HL-60/S4 treated with phorbol 12-myristate 13-acetate at 8.2 ng/mL for 4 days and 3 days (cell line): ENCODE data around the gene NUBPL.
"Not testable (repeated sequence)": the region's sequence is repeated elsewhere in the genome, so short reads cannot be mapped to it uniquely, and the experiment has no call there.

ENCODE experiments used
- in situ Hi-C: fragments of 300-500 bp; cut with MboI; formaldehyde crosslinking; loops from 2 replicates; pipeline ENCODE4 v1.15.0; 2022; ENCODE audit warnings: low sequenced_read_pairs

Gene NUBPL

DNA sequence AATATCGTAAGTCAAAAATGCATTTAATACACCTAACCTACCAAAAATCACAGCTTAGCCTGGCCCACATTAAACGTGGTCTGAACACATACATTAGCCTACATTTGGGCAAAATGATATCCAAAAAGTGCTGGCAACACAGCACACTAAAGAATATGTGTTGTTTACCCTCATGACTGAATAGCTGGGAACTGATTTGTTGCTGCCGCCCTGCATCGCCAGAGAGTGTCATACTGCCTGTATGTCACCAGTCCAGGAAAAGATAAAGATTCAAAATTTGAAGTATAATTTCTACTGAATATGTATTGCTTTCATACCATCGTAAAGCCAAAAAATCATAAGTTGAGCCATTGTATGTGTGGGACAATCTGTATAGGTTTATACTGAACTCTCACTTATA, 157.8 kb downstream of the NUBPL start:
- in situ Hi-C loops: no loop called here

DNA sequence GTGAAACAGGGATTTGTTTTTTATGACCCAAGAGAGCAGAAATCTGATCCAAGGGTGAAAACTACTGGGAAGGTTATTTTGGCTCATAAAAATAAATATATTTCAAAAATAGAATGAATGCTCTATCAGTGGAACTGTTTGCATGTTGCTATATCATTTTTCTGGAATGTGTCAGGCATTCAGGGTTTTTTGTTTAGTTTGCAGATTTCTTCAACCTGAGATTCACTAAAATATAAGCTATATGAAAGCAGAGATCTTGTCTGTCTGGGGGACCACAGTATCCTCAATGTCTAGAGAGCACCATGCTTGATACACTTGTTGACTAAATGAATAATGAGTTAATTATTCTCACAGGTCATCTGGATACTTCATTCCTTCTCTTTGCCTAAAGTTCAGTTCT, 165.1 kb downstream of the NUBPL start:
- in situ Hi-C loops: no loop called here

DNA sequence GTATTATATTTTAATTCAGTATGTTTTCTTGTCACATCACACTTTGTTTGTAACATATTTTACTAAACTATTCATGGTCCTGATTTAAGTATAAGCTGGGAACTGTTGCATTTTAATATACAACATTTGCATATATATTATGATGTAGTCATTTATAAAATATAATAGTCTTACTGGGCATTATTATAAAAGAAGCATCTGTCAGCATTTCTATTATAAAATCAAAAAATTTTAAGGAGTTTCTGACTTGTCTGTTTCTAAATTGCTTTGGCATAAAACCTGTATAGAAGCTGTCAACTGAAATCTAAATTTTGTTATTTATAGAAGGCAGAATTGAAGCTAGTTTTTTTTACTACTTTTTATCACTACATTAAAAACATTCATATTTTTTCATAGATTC, 166.6 kb downstream of the NUBPL start:
- in situ Hi-C loops: no loop called here

DNA sequence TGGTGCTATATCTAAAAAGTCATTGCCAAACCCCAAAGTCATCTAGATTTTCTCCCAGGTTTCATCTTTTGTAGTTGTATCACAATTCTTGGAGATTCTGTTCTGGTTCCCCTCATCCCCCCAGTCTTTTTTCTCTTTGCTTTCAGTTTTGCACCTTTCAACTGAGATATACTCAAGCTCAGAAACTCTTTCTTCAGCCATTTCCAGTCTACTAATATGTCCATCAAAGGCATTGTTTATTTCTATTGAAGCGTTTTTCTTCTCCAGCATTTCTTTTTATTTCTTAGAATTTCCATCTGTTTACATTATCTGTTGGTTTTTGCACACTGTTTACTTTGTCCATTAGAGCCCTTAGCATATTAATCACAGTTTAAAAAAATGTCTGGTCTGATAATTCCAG, 179.5 kb downstream of the NUBPL start:
- in situ Hi-C loops: no loop called here

DNA sequence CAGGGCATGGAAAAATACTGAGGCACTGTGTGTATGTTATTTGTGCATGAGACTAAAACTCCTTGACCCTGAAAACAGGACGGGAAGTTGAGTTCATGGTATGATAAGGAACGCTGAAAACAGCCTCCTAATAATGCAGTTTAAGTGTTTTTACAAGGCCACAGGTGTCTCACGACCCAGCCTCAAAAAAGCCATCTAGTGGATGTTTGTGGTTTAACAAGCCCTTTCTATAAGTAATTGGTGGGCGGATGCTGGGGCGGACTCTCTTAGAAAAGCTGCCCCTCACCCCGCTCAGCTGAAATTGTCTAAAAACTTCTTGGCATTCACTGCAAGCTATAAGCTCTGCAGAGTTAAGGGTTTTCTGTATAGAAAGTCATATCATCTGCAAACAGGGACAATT, 184.5 kb downstream of the NUBPL start:
- in situ Hi-C loops: no loop called here

DNA sequence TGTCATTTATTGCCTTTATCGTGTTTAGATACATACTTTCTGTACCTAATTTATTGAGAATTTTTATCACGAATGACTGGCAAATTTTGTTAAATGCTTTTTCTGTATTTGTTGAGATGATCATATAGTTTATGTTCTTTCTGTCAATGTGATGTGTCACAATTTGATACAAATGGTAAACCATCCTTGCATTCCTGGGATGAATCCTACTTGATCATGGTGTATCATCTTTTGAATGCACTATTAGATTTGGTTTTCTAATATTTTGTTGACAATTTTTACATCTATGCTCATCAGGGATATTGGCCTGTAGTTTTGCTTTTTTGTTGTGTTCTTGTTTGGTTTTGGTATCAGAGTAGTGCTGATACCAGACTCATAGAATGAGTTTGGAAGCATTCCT, 185.1 kb downstream of the NUBPL start:
- in situ Hi-C loops: no loop called here

DNA sequence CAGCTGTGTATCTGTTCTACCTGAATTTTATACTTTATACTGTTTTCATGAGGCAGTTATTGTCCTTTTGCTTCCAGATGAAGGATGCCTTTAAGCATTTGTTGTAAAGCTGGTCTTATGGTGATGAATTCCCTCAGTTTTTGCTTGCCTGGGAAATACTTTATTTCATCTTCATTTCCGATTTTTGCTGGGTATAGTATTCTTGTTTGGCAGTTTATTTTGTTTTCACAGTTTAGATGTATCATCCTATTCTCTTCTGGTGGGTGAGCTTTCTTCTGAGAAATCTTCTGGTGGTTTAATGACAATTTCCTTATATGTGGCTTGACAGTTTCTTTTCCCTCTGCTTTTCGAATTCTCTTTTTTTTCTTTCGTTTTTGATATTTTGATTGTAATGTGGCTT, 188.1 kb downstream of the NUBPL start:
- in situ Hi-C loops: no loop called here

DNA sequence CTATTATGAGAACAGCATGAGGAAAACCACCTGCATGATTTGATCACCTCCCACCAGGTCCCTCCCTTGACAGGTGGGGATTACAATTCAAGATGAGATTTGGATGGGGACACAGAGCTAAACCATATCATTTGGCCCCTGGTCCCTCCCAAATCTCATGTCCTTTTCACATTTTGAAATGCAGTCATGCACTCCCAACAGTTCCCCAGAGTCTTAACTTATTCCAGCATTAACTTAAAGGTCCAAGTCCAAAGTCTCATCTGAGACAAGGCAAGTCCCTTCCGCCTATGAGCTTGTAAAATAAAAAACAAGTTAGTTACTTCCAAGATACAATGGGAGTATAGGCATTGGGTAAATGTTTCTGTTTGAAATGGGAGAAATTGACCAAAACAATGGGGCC, 189.8 kb downstream of the NUBPL start:
- in situ Hi-C loops: not testable (repeated sequence)

DNA sequence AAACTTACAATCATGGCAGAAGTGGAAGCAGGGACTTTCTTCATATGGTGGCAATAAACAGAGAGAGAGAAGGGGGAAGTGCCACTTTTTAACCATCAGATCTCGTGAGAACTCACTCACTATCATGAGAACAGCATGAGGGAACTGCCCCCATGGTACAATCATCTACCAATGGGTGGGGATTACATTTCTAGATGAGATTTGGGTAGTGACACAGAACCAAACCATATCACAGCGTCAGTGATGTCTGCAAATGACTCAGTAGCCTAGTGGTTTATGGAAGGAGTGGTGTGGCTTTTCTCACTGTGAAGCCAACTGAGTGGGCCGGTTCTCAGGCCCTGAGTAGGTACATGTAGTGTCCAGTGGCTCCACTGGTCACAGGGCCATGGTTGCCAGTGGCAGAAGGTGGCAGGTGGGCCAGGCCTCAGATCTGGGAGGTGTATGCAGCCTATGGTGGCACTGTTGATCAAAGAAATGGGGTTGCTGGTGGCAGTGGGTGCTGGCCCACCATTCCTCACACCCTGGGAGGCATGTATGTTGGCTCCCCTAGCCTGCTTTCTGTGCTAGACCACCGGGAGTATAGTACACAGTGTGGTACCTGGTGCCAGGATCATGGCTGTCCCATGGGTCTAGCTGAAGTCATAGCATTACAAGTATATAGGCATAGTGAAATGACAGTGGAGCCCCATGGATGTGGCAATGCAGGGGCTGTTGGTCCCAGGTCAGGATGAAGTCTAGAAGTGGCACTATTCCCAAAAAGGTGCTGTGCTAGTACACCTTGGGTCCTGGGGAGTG, 191.9 kb downstream of the NUBPL start:
- in situ Hi-C loops: no loop called here

DNA sequence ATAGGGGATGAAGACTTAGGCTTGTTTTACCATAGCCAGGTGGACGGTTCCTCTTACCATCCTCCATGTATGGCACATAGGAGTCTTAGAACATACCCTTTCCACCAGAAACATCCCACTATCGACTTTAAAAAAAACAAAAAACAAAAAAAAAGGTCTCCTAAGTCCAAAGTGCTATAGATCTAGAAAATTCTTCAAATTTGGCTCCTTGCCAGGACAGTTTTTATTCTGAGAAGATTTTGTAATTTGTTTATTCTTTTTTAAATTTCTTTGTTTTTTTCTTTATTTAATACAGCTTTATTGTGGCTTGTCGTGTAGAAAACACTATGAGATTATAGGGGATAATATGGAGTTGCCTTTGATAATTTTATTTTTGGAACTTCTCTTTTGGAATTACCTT, 197.7 kb downstream of the NUBPL start:
- in situ Hi-C loops: no loop called here

DNA sequence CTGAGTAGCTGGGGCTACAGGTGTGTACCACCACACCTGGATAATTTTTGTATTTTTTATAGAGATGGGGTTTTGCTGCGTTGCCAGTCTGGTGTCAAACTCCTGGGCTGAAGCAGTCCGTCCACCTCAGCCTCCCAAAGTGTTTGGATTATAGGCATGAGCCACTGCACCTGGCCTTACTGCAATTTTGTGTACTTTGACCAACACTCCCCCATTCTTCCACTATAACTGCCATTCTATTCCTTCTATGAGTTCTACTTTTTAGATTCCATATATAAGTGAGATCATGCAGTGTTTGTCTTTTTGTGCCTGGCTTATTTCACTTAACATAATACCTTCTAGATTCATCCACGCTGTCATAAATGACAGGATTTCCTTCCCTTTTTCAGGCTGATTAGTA, 199.1 kb downstream of the NUBPL start:
- in situ Hi-C loops: no loop called here

DNA sequence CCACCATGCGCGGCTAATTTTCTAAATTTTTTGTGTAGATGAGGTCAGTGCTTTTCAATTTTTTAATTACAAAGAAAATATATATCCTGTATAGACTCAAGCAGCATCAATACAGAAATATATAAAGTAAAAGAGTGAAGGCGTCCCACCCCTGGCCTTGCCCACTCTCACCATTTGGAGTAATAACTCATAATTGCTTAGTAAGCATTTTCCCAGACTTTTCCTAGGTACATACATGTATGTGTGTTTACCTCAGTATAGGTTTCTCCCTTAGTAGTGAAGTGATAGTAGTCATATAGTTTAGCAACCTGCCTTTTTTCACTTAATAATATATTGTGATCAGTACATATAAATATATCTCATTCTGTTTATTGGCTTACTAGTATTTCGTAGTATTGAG, 200.1 kb downstream of the NUBPL start:
- in situ Hi-C loops: no loop called here

DNA sequence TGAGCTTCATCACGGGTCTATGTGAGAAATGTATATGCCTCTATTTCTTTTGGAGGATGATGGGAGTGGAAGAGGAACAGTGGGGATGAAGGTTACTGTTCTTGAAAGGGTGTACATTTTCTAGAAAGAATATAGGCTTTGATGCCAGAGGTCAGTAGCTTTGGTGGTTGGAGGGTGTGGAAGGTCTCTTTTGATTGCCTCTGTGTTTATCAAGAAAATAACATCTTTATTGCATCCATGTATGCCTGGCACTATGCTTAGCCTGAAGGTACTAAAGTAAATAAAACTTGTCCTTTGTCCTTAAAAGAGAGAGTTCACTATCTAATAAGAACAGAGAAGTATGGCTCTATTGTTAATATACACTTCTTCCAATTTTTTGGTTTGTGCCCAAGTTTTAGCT, 201.8 kb downstream of the NUBPL start:
- in situ Hi-C loops: no loop called here

DNA sequence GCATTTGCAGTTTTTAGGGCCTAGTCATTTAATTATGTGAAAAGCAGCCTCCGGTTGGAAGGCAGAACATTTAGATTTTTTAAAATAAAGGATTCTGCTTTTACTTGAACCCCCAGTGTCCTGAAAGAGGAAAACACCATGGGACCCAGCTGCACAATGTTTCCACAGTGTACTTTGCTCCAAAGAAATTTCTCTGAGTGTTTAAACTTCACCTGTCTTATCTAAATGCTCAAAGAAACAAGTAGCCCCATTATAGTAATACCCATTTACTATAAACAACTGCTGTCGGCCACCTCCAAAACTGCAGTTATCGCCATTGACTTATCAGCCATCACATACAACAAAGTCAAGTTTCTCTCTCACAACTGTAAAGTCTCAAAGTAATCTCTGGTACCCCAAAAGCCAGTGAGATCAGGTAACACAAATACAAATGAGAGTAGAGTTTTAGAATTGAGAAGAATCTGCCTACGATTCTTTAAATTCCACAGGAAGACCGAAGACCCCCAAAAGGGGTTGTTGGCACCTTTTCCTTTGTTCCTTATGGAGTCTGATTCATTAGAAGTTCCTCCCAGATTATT, 205.2 kb downstream of the NUBPL start:
- in situ Hi-C loops: no loop called here

DNA sequence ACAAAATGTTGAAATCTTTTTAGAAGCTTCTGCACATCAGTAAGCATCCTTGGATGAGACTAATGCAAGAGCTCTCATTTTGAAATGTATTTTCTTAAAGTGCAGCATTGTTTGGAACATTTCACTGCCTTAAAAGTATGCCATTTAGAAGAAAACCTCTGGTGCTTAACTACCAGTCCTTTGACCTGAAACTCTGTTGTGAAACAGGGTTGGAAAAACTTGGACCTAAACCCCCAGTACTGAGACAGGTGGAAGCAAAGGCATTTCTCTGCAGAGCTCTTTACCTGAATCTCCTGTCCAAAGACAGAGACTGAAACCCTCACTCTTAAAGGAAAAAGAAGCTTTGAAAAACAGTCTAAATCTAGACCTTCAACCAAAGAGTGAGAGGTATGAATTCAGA, 207.2 kb downstream of the NUBPL start:
- in situ Hi-C loops: no loop called here

DNA sequence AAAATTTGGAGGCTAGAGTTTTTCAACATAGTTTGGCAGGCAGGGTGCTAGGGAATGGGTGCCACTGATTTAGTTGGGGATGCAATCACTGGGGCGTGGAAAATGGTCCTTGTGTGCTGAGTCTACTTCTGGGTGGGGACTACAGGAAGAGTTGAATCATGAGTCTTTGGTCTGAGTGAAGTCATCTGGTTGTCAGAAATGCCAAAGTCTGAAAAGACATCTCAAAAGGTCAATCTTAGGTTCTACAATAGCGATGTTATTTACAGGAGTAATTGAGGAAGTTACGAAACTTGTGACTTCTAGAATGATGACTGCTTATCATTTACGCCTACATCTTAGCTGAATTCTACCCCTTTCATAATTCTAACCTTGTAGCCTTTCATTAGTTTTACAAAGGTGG, 209.1 kb downstream of the NUBPL start:
- in situ Hi-C loops: no loop called here

DNA sequence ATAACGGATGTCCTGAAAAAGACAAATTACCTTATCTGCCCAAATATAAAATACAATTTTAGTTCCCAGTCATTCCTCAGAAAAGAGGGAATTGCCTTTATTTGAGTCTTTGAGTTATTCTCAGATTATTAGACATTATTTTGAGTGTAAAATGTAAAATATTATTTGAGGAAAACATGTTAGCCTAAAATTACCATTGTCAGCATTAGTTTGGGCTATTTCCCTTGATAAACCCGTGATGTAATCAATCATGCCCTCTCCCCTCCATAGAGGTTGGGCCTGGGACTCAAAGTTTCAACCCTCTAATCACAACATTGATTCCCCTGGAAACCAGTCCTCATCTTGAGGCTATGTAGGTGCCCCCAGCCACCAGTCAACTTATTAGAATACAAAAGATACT, 213.4 kb downstream of the NUBPL start:
- in situ Hi-C loops: no loop called here

DNA sequence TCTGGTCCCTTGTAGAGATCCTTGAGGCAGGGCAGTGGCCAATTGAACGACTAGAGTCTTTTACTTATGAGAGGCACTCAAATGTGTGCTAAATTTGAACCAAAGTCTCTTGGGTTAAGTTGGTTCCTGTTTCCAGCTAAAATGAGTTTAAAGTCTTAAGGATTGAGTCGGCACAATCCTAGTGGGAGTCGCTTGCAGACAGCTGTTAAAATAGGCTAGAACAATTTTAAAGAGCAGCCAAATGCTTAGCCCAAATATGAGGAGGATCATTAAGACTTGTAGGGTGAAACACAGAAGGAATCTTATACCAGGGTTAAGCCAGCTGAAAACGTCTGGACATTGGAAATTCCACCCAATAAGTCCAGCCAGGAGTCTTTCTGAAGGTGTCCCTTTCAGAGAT, 216.1 kb downstream of the NUBPL start:
- in situ Hi-C loops: no loop called here

DNA sequence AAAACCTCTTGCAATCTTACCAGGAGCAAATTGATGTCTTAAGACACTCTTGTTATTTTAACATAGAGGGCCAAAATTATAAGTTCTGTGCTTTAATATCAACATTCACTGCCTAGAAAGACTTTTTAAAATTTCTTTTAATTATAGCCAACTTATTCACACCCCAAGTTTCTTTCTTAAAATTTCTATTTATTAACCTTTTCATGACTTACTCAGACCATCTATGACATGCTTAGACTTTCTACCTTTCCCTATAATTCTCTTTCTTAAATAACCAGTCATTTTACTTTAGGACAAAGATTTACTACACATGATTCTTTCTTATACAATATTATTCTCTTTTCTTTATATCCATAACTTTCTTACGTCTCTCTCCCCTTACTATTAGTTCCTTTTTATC, 220.4 kb downstream of the NUBPL start:
- in situ Hi-C loops: no loop called here

DNA sequence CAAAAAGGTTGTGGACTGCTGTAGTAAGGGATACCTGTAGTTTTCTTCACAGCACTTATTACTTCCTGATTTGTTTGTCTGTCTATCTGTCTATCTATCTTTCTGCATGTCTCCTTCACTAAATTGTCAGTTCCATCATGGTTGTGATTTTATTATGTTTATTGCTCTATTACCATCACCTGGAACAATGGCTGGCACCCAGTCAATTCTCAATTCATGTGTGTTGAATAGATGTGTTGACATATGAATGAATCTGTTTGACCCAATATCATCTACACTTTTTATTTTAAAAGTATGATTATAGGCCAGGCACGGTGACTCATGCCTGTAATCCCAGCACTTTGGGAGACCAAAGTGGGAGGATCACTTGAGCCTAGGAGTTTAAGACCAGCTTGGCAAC, 224.4 kb downstream of the NUBPL start:
- in situ Hi-C loops: no loop called here

DNA sequence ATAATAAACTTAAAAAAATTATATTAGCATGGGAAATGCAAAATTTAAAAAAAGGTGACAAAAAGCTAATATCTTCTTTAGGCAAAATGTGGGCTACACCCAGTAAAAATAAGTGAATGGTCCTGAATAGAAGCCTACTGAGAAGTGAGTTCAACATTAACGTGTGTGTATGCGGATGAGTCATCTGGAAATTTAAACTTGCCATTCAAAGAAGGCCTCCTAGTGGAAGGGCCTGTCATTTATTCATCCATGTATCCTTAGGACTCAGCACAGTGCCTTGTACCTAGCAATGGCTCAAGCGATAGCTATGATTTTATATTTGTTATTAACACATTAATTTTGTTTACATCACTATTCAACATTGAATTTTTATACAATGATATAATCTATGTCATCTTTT, 226.2 kb downstream of the NUBPL start:
- in situ Hi-C loops: no loop called here

DNA sequence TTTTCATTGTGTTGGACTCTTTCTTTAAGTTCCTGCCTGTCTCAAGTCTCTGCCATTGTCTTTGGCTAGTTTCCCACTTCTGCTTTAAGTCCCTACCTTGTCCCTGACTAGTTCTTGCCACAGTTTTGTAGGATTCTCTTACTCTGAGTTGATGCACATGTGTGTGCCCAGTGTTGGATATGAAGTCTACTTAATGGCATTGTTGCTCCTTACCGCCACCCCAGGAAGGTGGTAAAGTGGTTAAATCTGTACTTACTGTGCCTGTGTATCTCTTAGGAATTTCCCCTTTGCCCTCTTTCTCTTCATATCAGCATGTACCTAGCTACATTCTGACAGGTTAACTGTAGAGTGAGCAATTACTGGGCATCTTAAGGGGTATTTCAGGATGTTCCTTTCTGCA, 227.1 kb downstream of the NUBPL start:
- in situ Hi-C loops: no loop called here

DNA sequence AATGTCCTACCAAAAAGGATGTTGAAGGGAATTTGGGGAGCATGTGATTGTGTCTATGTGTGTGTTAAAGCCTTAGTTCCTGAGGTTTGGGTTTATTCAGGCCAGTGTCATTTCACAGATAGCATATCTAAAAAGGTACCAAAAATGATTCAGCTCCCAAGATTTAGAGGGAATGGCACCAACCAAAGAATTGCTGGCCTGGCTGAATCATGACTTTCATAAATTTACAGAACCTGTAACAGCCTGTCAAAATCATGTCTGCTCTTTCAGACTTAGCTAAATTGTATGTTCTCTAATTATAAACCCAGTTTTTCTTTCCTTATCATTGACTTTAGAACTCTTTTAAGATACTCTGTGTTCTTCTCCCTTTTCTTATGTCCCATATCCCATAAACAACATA, 231.5 kb downstream of the NUBPL start:
- in situ Hi-C loops: no loop called here
